ENCODE measurements around the gene ARHGEF25. TPM values are rescaled to one million over a fixed set of nuclear protein-coding genes. Genes with fewer than 3 reads are reported as not detected.

The ARHGEF25 gene
- total and polyA plus RNA-seq, 2 of the 13 experiments (the other 11 are each of a cell fraction or from before 2014, with no cell fraction given) = 11.5 to 12.5 TPM

GRCh38 chr12:57632958-57633840, 22.0 kb downstream of the ARHGEF25 start, which contains the start of gene B4GALNT1 (continued):
- TF ChIP-seq ZNF281 (CRISPR knock-in tag; IDR thresholded peaks at IDR 0.05; ENCODE audit: borderline replicate concordance) (no peak), FOXO4 (CRISPR knock-in tag; conservative IDR thresholded peaks at IDR 0.05) (no peak), HMG20A (CRISPR knock-in tag; IDR thresholded peaks at IDR 0.05; ENCODE audit: borderline replicate concordance) (no peak), TOPORS (CRISPR knock-in tag; IDR thresholded peaks at IDR 0.05) (0 out of 2 replicates have a peak, but pooled peaks have one; percentile 23), STAT6 (CRISPR knock-in tag; IDR thresholded peaks at IDR 0.05; ENCODE audit: borderline replicate concordance) (no peak), FIP1L1 (IDR thresholded peaks at IDR 0.05; ENCODE audit: borderline replicate concordance, insufficient read depth, low read depth, low read length) (no peak), ZNF570 (CRISPR knock-in tag; IDR thresholded peaks at IDR 0.05; ENCODE audit: borderline replicate concordance) (no peak), KLF9 (CRISPR knock-in tag; IDR thresholded peaks at IDR 0.05; ENCODE audit: low read depth) (no peak), NONO (IDR thresholded peaks at IDR 0.05) (no peak), NONO (CRISPR knock-in tag; conservative IDR thresholded peaks at IDR 0.05) (peak; percentile 58; the same call in 1 of the 2 replicates), AHR (CRISPR knock-in tag; IDR thresholded peaks at IDR 0.05) (no peak), PHF8 (CRISPR knock-in tag; IDR thresholded peaks at IDR 0.05) (no peak), ATF6 (CRISPR knock-in tag; conservative IDR thresholded peaks at IDR 0.05) (no peak), DMTF1 (CRISPR knock-in tag; IDR thresholded peaks at IDR 0.05) (no peak)
